ENCODE measurements around the gene MAPK9. TPM values are rescaled to one million over a fixed set of nuclear protein-coding genes. Genes with fewer than 3 reads are reported as not detected.

Gene MAPK9
- total RNA-seq, 1 experiment from 2014 or later = 38.6 TPM

DNA sequence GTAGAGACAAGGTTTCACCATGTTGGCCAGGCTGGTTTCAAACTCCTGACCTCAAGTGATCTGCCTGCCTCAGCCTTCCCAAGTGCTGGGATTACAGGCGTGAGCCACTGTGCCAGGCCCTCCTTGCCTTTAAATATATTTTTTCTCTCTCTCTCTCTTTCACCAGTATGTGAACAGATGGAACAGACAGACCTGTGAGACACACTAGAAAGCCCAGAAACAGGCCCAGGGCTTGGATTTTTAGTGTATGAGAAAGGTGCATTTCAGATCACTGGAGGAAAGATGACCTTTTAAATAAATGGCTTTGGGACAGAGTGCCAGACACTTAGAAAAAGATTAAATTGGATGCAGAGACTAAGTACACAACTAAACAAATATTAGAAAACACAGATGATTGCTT, 86.0 kb downstream of the MAPK9 start:
- no peak overlapping the region for H2BK12ac ChIP-seq (ENCODE audit: insufficient read length, low read depth, low read length)
- peaks cover 7% of the 10 kb centered on the region; the same call in 1 of the 2 replicates for H3K27me3 ChIP-seq (ENCODE audit: insufficient read depth, low read length)
- no peak for TF ChIP-seq CTCF (conservative IDR thresholded peaks at IDR 0.05)
- no peak overlapping the region for H3K18ac ChIP-seq (ENCODE audit: insufficient read length, low read depth, low read length)
- Mint-ChIP-seq H3K36me3 (ENCODE audit: insufficient read depth in 1 of 3, low read depth in 3 of 3) (no peaks in the 10 kb centered on the region; a peak in 1 of 7 replicates), H3K27ac (no peak overlapping the region), H3K4me3 (no peak overlapping the region), H3K27me3 (ENCODE audit: low read depth) (peaks cover 31% of the 10 kb centered on the region), H3K4me1 (peaks cover 11 to 17% of the 10 kb centered on the region in 2 experiments; a peak in 3 of 4 replicates), H3K9me3 (0 out of 5 replicates have a peak, but pooled peaks cover 0 to 4% of the 10 kb centered on the region in 2 experiments)
- H3K79me1 ChIP-seq (ENCODE audit: insufficient read depth, low read depth, low read length, poor library complexity, severe bottlenecking) = no peaks in the 10 kb centered on the region
- H3K56ac ChIP-seq (ENCODE audit: insufficient read length, low read depth, low read length) = no peak overlapping the region
- no peak overlapping the region for H3T11ph ChIP-seq (ENCODE audit: low read length)
- H3K14ac ChIP-seq (ENCODE audit: insufficient read depth, low read length) = no peak overlapping the region
- H3K27ac ChIP-seq (ENCODE audit: insufficient read length, low read depth, low read length) = no peak overlapping the region
- no peaks in the 10 kb centered on the region for H3K4me1 ChIP-seq (ENCODE audit: insufficient read depth, low read length)
- H3K4ac ChIP-seq (ENCODE audit: low read depth, low read length) = no peak overlapping the region
- WGBS (ENCODE audit: extremely low coverage, insufficient read length, low lambda C conversion rate) = no CpG with 5 or more reads among the region's 1 CpG
- no peak overlapping the region for H2AK5ac ChIP-seq (ENCODE audit: insufficient read length, low read length)
- no peak overlapping the region for H4K5ac ChIP-seq (ENCODE audit: insufficient read length, low read depth, low read length)
- H3K9ac ChIP-seq (ENCODE audit: extremely low read depth, insufficient read length, low read length) = no peak overlapping the region
- H3K79me2 ChIP-seq (ENCODE audit: insufficient read depth, low read length) = no peaks in the 10 kb centered on the region
- no peak overlapping the region for H3K23ac ChIP-seq (ENCODE audit: insufficient read length, low read depth, low read length)
- no peaks in the 10 kb centered on the region for H4K20me1 ChIP-seq (ENCODE audit: control insufficient read depth, insufficient read depth, insufficient read length)
- no peak overlapping the region for H2AFZ ChIP-seq (ENCODE audit: low read length)
- H4K91ac ChIP-seq (ENCODE audit: insufficient read length, low read depth, low read length) = no peak overlapping the region
- no peaks in the 10 kb centered on the region for H3K9me3 ChIP-seq (ENCODE audit: control insufficient read depth, low read depth, low read length)
- DNase-seq = no peak
- H3K23me2 ChIP-seq (ENCODE audit: insufficient read length, low read depth, low read length, poor library complexity, severe bottlenecking) = no peaks in the 10 kb centered on the region
- H2BK5ac ChIP-seq (ENCODE audit: insufficient read length, low read length) = no peak overlapping the region
- H3K4me2 ChIP-seq (ENCODE audit: insufficient read depth, insufficient read length, low read length) = no peak overlapping the region
- H4K8ac ChIP-seq (replicated peaks; ENCODE audit: insufficient read length, low read depth, low read length) = no peak overlapping the region
- H2BK15ac ChIP-seq (ENCODE audit: low read depth, low read length) = no peak overlapping the region
- no peak overlapping the region for H2BK20ac ChIP-seq (ENCODE audit: low read depth, low read length, poor library complexity, severe bottlenecking)
- no peak overlapping the region for H2BK120ac ChIP-seq (ENCODE audit: low read depth, low read length, poor library complexity, severe bottlenecking)

All from H9 (cell line).